Natural killer cell (primary cell): ENCODE measurements around the gene TMC5. TPM values are rescaled to one million over a fixed set of nuclear protein-coding genes. Genes with fewer than 3 reads are reported as not detected.

Experiments used
- ATAC-seq, 3 donors: fragments of 150-1000 bp in 2 of 3; fragments of 200-7000 bp in 1 of 3; cut with Tn5 transposase; 1 replicate in 1 of 3; 2 replicates in 2 of 3; pipeline ENCODE4 v1.10.0; 2021; ENCODE audit warnings: mild to moderate bottlenecking in 2 of 3, moderate library complexity in 2 of 3
- DNase-seq, 2 donors: peaks; one replicate each; pipeline versions ENCODE4 v3.0.0 to v3.0.0-alpha.2; 2013 to 2021; ENCODE audit warnings: mixed read lengths in 1 of 2
- H3K27ac ChIP-seq: one replicate; pipeline ENCODE4 v1.5.1; 2013; ENCODE audit warnings: mild to moderate bottlenecking, low read length
- H3K27me3 ChIP-seq: one replicate; pipeline ENCODE4 v1.6.1; 2013; ENCODE audit warnings: low read length; ENCODE audit not compliant: control insufficient read depth, insufficient read depth
- H3K36me3 ChIP-seq: one replicate; pipeline ENCODE4 v1.6.1; 2013; ENCODE audit warnings: low read length; ENCODE audit not compliant: control insufficient read depth, insufficient read depth
- H3K4me1 ChIP-seq: one replicate; pipeline ENCODE4 v1.6.1; 2013; ENCODE audit warnings: low read length; ENCODE audit not compliant: control insufficient read depth, insufficient read depth
- H3K4me3 ChIP-seq: one replicate; pipeline ENCODE4 v1.5.1; 2013; ENCODE audit warnings: low read length
- H3K9me3 ChIP-seq: one replicate; pipeline ENCODE4 v1.6.1; 2013; ENCODE audit warnings: low read length; ENCODE audit not compliant: control insufficient read depth, insufficient read depth
- H3K27ac Mint-ChIP-seq, 2 donors: one replicate each; pipeline ENCODE4 v1.8.0; 2022; ENCODE audit warnings: mild to moderate bottlenecking in 2 of 2, mixed read lengths in 2 of 2, moderate library complexity in 1 of 2
- H3K27me3 Mint-ChIP-seq, 2 donors: one replicate each; pipeline ENCODE4 v1.8.0; 2022; ENCODE audit warnings: low read depth in 2 of 2, mixed read lengths in 2 of 2
- H3K36me3 Mint-ChIP-seq: one replicate; pipeline ENCODE4 v1.8.0; 2022; ENCODE audit warnings: mixed read lengths
- H3K4me1 Mint-ChIP-seq, 2 donors: one replicate each; pipeline ENCODE4 v1.8.0; 2022; ENCODE audit warnings: mixed read lengths in 2 of 2
- H3K4me3 Mint-ChIP-seq: one replicate; pipeline ENCODE4 v1.8.0; 2022; ENCODE audit warnings: mild to moderate bottlenecking, moderate library complexity, mixed read lengths
- H3K9me3 Mint-ChIP-seq, 2 donors: one replicate each; pipeline ENCODE4 v1.8.0; 2022; ENCODE audit warnings: mixed read lengths in 2 of 2
- WGBS: methylation state at CpG from one replicate; pipeline ENCODE4 v1.1.7; 2013; ENCODE audit warnings: missing lambda C conversion rate; ENCODE audit not compliant: insufficient coverage; 5-methylcytosine and 5-hydroxymethylcytosine counted together
- intact Hi-C: fragments of 100-400 bp; cut with micrococcal nuclease; formaldehyde crosslinking; loops from one replicate; pipeline ENCODE4 v1.14.2; 2022
- total RNA-seq, 4 donors: library from RNA; stranded (reverse); fragments of 120-200 nt in 1 of 4; gene quantifications; one replicate each; pipeline versions ENCODE4 v1.2.3 to v1.2.4, GENCODE V29; 2013 to 2022
- TF ChIP-seq, protein P1 (sequence below): fragments of 200-600 bp; IDR thresholded peaks from one replicate; pipeline ENCODE4 v1.8.0; 2022; ENCODE audit warnings: antibody characterized with exemption

Gene TMC5
- total RNA-seq, 3 donors from 2014 or later (not counting 1 experiment from before 2014, with no cell fraction given), result not detected

DNA sequence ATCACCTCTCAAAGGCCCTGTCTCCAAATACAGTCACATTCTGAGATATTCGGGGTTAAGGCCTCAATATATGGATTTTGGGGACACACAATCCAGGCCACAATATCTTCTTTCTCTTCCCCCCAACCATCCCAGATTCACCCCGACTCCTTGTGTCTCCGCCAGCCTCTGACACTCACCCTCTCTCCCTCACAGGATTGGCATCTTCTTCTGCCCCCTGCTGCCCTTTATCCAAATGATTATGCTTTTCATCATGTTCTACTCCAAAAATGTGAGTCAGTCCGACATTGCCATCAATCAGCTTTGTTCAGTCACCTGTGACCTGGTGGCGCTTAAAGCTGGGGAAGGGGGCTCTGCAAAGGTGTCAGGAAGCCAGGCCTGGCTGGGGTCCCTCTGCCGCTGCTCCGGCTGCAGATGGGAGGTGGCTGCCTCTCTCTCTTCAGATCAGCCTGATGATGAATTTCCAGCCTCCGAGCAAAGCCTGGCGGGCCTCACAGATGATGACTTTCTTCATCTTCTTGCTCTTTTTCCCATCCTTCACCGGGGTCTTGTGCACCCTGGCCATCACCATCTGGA lies 69.2 kb downstream of the TMC5 start:
- Mint-ChIP-seq H3K27me3 (no peaks in the 10 kb centered on the region), H3K4me3 (no peak overlapping the region), H3K27ac (no peak overlapping the region), H3K9me3 (no peaks in the 10 kb centered on the region), H3K4me1 (no peaks in the 10 kb centered on the region), H3K36me3 (no peaks in the 10 kb centered on the region)
- Histone ChIP-seq H3K36me3 (no peaks in the 10 kb centered on the region), H3K27me3 (no peaks in the 10 kb centered on the region), H3K27ac (no peak overlapping the region), H3K9me3 (no peaks in the 10 kb centered on the region), H3K4me3 (no peak overlapping the region), H3K4me1 (no peaks in the 10 kb centered on the region)
- no peak for DNase-seq
- TF ChIP-seq, protein P1, sequence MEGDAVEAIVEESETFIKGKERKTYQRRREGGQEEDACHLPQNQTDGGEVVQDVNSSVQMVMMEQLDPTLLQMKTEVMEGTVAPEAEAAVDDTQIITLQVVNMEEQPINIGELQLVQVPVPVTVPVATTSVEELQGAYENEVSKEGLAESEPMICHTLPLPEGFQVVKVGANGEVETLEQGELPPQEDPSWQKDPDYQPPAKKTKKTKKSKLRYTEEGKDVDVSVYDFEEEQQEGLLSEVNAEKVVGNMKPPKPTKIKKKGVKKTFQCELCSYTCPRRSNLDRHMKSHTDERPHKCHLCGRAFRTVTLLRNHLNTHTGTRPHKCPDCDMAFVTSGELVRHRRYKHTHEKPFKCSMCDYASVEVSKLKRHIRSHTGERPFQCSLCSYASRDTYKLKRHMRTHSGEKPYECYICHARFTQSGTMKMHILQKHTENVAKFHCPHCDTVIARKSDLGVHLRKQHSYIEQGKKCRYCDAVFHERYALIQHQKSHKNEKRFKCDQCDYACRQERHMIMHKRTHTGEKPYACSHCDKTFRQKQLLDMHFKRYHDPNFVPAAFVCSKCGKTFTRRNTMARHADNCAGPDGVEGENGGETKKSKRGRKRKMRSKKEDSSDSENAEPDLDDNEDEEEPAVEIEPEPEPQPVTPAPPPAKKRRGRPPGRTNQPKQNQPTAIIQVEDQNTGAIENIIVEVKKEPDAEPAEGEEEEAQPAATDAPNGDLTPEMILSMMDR, result no peak
- intact Hi-C loops, result no loop called here
- WGBS, result 91% methylated on average over 10 of the region's 10 CpGs
- no peak for ATAC-seq

DNA sequence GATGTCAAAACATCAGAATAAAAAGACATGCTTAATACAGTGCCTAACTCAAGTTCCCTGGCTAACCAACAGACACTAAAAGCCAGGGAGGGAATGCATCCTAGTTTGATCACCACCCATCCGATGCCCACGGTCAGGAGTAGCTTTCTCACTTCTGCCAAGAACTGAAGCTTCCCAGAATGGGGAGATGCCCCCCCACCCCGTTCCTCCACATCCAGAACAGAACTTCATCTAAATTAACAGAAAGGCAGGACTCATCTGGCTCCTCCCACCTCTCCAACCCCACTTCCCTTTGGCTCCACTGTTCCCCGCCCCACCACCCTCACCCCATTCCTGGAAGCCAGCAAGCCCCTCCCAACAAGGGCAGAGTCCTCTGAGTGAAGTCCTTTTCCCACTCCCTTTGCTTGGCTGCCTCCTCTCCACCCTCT lies 70.5 kb downstream of the TMC5 start:
- Histone ChIP-seq H3K36me3 (no peaks in the 10 kb centered on the region), H3K27ac (no peak overlapping the region), H3K27me3 (no peaks in the 10 kb centered on the region), H3K9me3 (no peaks in the 10 kb centered on the region), H3K4me3 (no peak overlapping the region), H3K4me1 (no peaks in the 10 kb centered on the region)
- DNase-seq, result no peak
- Mint-ChIP-seq H3K27me3 (no peaks in the 10 kb centered on the region), H3K4me3 (no peak overlapping the region), H3K36me3 (no peaks in the 10 kb centered on the region), H3K9me3 (no peaks in the 10 kb centered on the region), H3K4me1 (no peaks in the 10 kb centered on the region), H3K27ac (no peak overlapping the region)
- TF ChIP-seq, protein P1, result no peak
- intact Hi-C loops, result no loop called here
- ATAC-seq, result no peak
- 75% methylated on average over 4 of the region's 4 CpGs for WGBS

DNA sequence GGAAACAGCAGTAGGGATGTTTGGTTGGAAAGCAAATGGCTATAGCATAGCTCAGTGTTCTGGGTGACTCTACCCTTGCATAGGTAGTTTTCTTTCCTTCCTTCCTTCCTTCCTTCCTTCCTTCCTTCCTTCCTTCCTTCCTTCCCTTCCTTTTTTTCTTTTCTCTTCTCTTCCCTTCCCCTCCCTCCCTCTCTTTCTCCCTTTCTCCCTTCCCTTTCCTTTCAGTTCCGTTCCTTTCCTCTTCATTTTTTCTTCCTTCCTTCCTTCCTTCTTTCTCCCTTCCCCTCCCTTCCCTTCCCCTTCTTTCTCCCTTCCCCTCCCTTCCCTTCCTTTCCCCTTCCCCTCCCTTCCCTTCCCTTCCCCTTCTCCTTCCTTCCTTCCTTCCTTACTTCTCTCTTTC lies 72.9 kb downstream of the TMC5 start:
- Histone ChIP-seq H3K9me3 (no peaks in the 10 kb centered on the region), H3K4me1 (peaks cover 8% of the 10 kb centered on the region), H3K27me3 (no peaks in the 10 kb centered on the region), H3K36me3 (no peaks in the 10 kb centered on the region), H3K27ac (no peak overlapping the region), H3K4me3 (no peak overlapping the region)
- 88% methylated on average over 1 of the region's 1 CpG for WGBS
- no peak overlapping the region for H3K4me3 Mint-ChIP-seq
- TF ChIP-seq, protein P1, result no peak
- DNase-seq (no peak), ATAC-seq (no peak)
- H3K4me1 Mint-ChIP-seq, result peaks cover 9 to 11% of the 10 kb centered on the region in 2 donors
- H3K27ac Mint-ChIP-seq, result no peak overlapping the region
- intact Hi-C loops, result no loop called here
- H3K9me3 Mint-ChIP-seq, result no peaks in the 10 kb centered on the region
- no peaks in the 10 kb centered on the region for H3K36me3 Mint-ChIP-seq
- H3K27me3 Mint-ChIP-seq, result no peaks in the 10 kb centered on the region

DNA sequence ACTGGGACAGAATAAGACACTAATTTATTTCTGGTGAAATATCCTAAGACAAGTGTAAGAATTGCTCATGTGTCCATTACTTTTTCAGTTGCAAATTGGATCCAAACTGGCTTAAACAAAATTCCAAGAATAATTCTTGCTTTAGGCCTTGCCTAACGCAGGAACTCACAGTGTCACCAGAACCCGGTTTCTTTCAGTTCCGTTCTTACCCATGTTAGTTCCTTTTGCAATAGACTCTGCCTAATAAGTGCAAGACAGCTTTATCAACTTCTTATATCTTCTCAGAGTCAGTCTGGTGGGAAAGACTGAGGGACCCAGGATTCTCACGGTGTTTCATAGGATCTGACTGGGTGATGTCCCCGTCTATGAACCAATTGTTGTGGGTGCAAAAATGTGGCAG lies 79.5 kb downstream of the TMC5 start:
- Histone ChIP-seq H3K4me1 (peaks cover 8% of the 10 kb centered on the region), H3K27ac (no peak overlapping the region), H3K4me3 (no peak overlapping the region), H3K27me3 (no peaks in the 10 kb centered on the region), H3K36me3 (peaks cover 10% of the 10 kb centered on the region), H3K9me3 (no peaks in the 10 kb centered on the region)
- Mint-ChIP-seq H3K36me3 (no peaks in the 10 kb centered on the region), H3K27ac (no peak overlapping the region), H3K9me3 (no peaks in the 10 kb centered on the region), H3K27me3 (no peaks in the 10 kb centered on the region), H3K4me3 (no peak overlapping the region), H3K4me1 (peaks cover 9 to 11% of the 10 kb centered on the region in 2 donors)
- TF ChIP-seq, protein P1, result no peak
- ATAC-seq, result no peak
- DNase-seq, result no peak
- WGBS, result 82% methylated on average over 5 of the region's 5 CpGs
- intact Hi-C loops, result no loop called here
